SK-N-SH (cell line): ENCODE measurements around the gene HUNK. TPM values are rescaled to one million over a fixed set of nuclear protein-coding genes. Genes with fewer than 3 reads are reported as not detected.

ENCODE experiments used
- CTCF ChIA-PET: fragments of 300-600, 350-600 bp; formaldehyde crosslinking; extraction: SDS; loops from one replicate; lab custom pipeline; 2021; lab: Yijun Ruan, JAX
- POLR2A ChIA-PET: fragments of 350-600 bp; sonication (Branson Sonifier 250); formaldehyde crosslinking; extraction: SDS; loops from one replicate; lab custom pipeline; 2020; ENCODE audit warnings: antibody characterized with exemption, inconsistent platforms; lab: Yijun Ruan, JAX
- DNase-seq: peaks from one replicate; pipeline ENCODE4 v3.0.0; 2012
- H2AFZ ChIP-seq: fragments of 200-600 bp; sonication (generic); 2 replicates; pipeline ENCODE4 v1.8.1; 2016; ENCODE audit warnings: antibody characterized with exemption, mild to moderate bottlenecking, low read depth
- H3F3A ChIP-seq: fragments of 200-600 bp; sonication (generic); replicated peaks from 2 replicates; pipeline ENCODE3; 2016; ENCODE audit warnings: antibody characterized with exemption, mild to moderate bottlenecking; ENCODE audit not compliant: insufficient read depth
- H3K27ac ChIP-seq, 2 experiments: fragments of 200-500 bp in 1 of 2; fragments of 200-600 bp in 1 of 2; sonication (Bioruptor generic) in 1 of 2; sonication (generic), shearing (Covaris generic) in 1 of 2; 2 replicates each; pipeline versions ENCODE4 v1.5.1 to v1.6.1; 2014 to 2016; ENCODE audit warnings: low read depth in 2 of 2, inconsistent platforms in 1 of 2, low read length in 1 of 2, mild to moderate bottlenecking in 1 of 2, mixed read lengths in 1 of 2
- H3K27me3 ChIP-seq: fragments of 200-600 bp; sonication (generic), shearing (Covaris generic); 2 replicates; pipeline ENCODE4 v1.6.1; 2016; ENCODE audit warnings: mixed run types; ENCODE audit not compliant: insufficient read depth
- H3K36me3 ChIP-seq, 2 experiments: fragments of 200-500 bp in 1 of 2; fragments of 200-600 bp in 1 of 2; sonication (Bioruptor generic) in 1 of 2; sonication (generic) in 1 of 2; replicated peaks in 1 of 2; 2 replicates each; pipeline versions ENCODE3 to v1.5.1; 2014 to 2016; ENCODE audit warnings: low read length in 1 of 2, mild to moderate bottlenecking in 1 of 2; ENCODE audit not compliant: insufficient read depth in 2 of 2, control insufficient read depth in 1 of 2
- H3K4me1 ChIP-seq, 2 experiments: fragments of 200-500 bp in 1 of 2; fragments of 200-600 bp in 1 of 2; sonication (Bioruptor generic) in 1 of 2; sonication (generic), shearing (Covaris generic) in 1 of 2; 2 replicates each; pipeline versions ENCODE4 v1.5.1 to v1.6.1; 2014 to 2016; ENCODE audit warnings: low read depth in 1 of 2, low read length in 1 of 2, mixed run types in 1 of 2; ENCODE audit not compliant: insufficient read depth in 2 of 2, control insufficient read depth in 1 of 2
- H3K4me2 ChIP-seq: fragments of 200-600 bp; sonication (generic), shearing (Covaris generic); 2 replicates; pipeline ENCODE4 v1.6.1; 2017; ENCODE audit warnings: mixed run types
- H3K4me3 ChIP-seq, 2 experiments: fragments of 200-500 bp in 1 of 2; fragments of 200-600 bp in 1 of 2; sonication (Bioruptor generic) in 1 of 2; sonication (generic), shearing (Covaris generic) in 1 of 2; 2 replicates each; pipeline versions ENCODE4 v1.5.1 to v1.8.1; 2014 to 2016; ENCODE audit warnings: low read depth in 2 of 2, inconsistent platforms in 1 of 2, low read length in 1 of 2, mild to moderate bottlenecking in 1 of 2, mixed read lengths in 1 of 2, moderate library complexity in 1 of 2
- H3K79me2 ChIP-seq: fragments of 200-600 bp; sonication (generic); 2 replicates; pipeline ENCODE4 v1.8.1; 2017; ENCODE audit warnings: mild to moderate bottlenecking; ENCODE audit not compliant: insufficient read depth
- H3K9ac ChIP-seq: fragments of 200-600 bp; sonication (generic); 2 replicates; pipeline ENCODE4 v1.6.1; 2017; ENCODE audit warnings: mixed run types
- H3K9me2 ChIP-seq: fragments of 200-600 bp; sonication (generic); 2 replicates; pipeline ENCODE4 v1.6.1; 2017; ENCODE audit warnings: mixed run types
- H3K9me3 ChIP-seq: fragments of 200-600 bp; sonication (generic); 2 replicates; pipeline ENCODE4 v1.6.1; 2017; ENCODE audit warnings: mixed run types, mild to moderate bottlenecking, moderate library complexity
- H4K20me1 ChIP-seq: fragments of 200-600 bp; sonication (generic); 2 replicates; pipeline ENCODE4 v1.6.1; 2017; ENCODE audit warnings: mild to moderate bottlenecking, mixed run types; ENCODE audit not compliant: insufficient read depth
- EZH2phosphoT487 ChIP-seq: fragments of 200-600 bp; sonication (generic); IDR thresholded peaks from 2 replicates; pipeline ENCODE4 v1.6.1; 2017; ENCODE audit warnings: low read depth, mixed run types, mild to moderate bottlenecking, antibody characterized with exemption, moderate library complexity, borderline replicate concordance
- FOSL2 ChIP-seq: IDR thresholded peaks from 2 replicates; pipeline ENCODE4 v1.4.0; 2012; ENCODE audit warnings: low read depth, mild to moderate bottlenecking, moderate library complexity, borderline replicate concordance
- FOXM1 ChIP-seq: IDR thresholded peaks from 2 replicates; pipeline ENCODE4 v1.4.0; 2012; ENCODE audit warnings: low read depth, mild to moderate bottlenecking
- IRF3 ChIP-seq: fragments of 150-350 bp; IDR thresholded peaks from 2 replicates; pipeline ENCODE4 v1.6.1; 2016; ENCODE audit warnings: mild to moderate bottlenecking, low read depth, low read length
- SMC3 ChIP-seq: IDR thresholded peaks from 2 replicates; pipeline ENCODE4 v1.6.1; 2012; ENCODE audit warnings: low read depth, low read length, improper control_type of control experiment
- TCF12 ChIP-seq: IDR thresholded peaks from 2 replicates; pipeline ENCODE4 v1.4.0; 2012
- USF1 ChIP-seq: IDR thresholded peaks from 2 replicates; pipeline ENCODE4 v1.4.0; 2012; ENCODE audit warnings: low read depth, borderline replicate concordance
- USF2 ChIP-seq: fragments of 150-350 bp; IDR thresholded peaks from 2 replicates; pipeline ENCODE4 v1.6.1; 2017; ENCODE audit warnings: antibody characterized with exemption, low read length, low read depth, borderline replicate concordance
- WGBS: methylation state at CpG from one replicate; pipeline ENCODE4 v1.1.6; 2017; ENCODE audit warnings: low lambda C conversion rate; 5-methylcytosine and 5-hydroxymethylcytosine counted together
- polyA plus RNA-seq, 3 experiments: library from polyadenylated mRNA; depleted of rRNA; stranded (reverse); fragments of >200 nt; gene quantifications; 2 replicates each; pipeline ENCODE4 v1.2.3, GENCODE V29; 2012

HUNK gene
- polyA plus RNA-seq, 1 of the 3 experiments (the other 2 are of a cell fraction), result 0.31 TPM

- POLR2A ChIA-PET, result no interaction called here
- DNase-seq, result no peak
- TF ChIP-seq IRF3 (no peak), USF1 (no peak)
- TF ChIP-seq, all 33 proteins: peak for 0
- Histone ChIP-seq H3K27ac (no peak overlapping the region), H3K4me2 (no peak overlapping the region), H3F3A (no peaks in the 10 kb centered on the region), H3K79me2 (no peaks in the 10 kb centered on the region), H3K27me3 (no peaks in the 10 kb centered on the region), H3K4me3 (no peak overlapping the region), H3K36me3 (no peaks in the 10 kb centered on the region), H3K9me2 (no peaks in the 10 kb centered on the region), H4K20me1 (no peaks in the 10 kb centered on the region), H2AFZ (no peak overlapping the region), H3K9me3 (no peaks in the 10 kb centered on the region), H3K4me1 (no peaks in the 10 kb centered on the region; a peak in 1 of 4 replicates), H3K9ac (no peak overlapping the region)
- CTCF ChIA-PET, result interaction anchor here (1.7 kb wide), 1 partner anchor 261 kb away, joined by 5 read pairs; no protein-coding TSS in a partner anchor
- 63% methylated on average over 4 of the region's 4 CpGs for WGBS
Measured at GRCh38 chr21:31997191-31997590, 124.4 kb downstream of the HUNK start.

GRCh38 chr21:31999810-32000468, 127.1 kb downstream of the HUNK start:
- WGBS, result 78% methylated on average over 12 of the region's 12 CpGs
- H3K79me2 ChIP-seq, result no peaks in the 10 kb centered on the region
- H3K9me3 ChIP-seq, result no peaks in the 10 kb centered on the region
- POLR2A ChIA-PET, result interaction anchor here (0.6 kb wide), 1 partner anchor 9 kb away, joined by 3 read pairs; no protein-coding TSS in a partner anchor
- no peak overlapping the region for H3K27ac ChIP-seq
- no peak for DNase-seq
- no peak for TF ChIP-seq USF2
- TF ChIP-seq FOSL2, result no peak
- TF ChIP-seq SMC3, result no peak
- TF ChIP-seq FOXM1, result no peak
- no peak for TF ChIP-seq EZH2phosphoT487
- no peak for TF ChIP-seq TCF12
- no peaks in the 10 kb centered on the region for H3F3A ChIP-seq
- no peak overlapping the region for H3K9ac ChIP-seq
- H3K27me3 ChIP-seq, result no peaks in the 10 kb centered on the region
- no peaks in the 10 kb centered on the region for H3K9me2 ChIP-seq
- CTCF ChIA-PET, result interaction anchor here (0.6 kb wide), 1 partner anchor 160 kb away, joined by 3 read pairs; no protein-coding TSS in a partner anchor
- no peaks in the 10 kb centered on the region; a peak in 1 of 4 replicates for H3K4me1 ChIP-seq
- no peak overlapping the region for H2AFZ ChIP-seq
- no peaks in the 10 kb centered on the region for H4K20me1 ChIP-seq
- no peak overlapping the region for H3K4me2 ChIP-seq
- H3K4me3 ChIP-seq, result no peak overlapping the region
- no peaks in the 10 kb centered on the region for H3K36me3 ChIP-seq
